ENCODE measurements around the gene PPM1L.

Gene PPM1L

DNA sequence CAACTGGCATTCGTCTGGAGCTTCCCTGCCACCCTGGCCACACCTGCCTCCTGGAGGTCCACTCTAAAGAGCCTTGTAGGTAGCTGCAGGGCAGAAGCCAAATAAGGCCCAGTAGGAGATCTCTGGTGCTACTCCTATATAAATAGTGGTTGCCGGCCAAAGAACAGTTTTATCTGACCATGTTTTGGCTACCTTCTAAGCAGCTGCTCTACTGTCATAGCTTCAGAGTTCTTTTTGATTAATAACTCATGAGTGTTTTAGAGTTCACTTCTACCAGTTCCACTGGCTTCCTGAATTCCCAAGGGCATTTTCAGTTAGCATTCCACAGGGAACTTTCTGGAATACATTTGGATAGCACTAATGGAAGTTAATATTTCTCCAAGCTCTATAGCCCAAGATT lies 194.5 kb downstream of the PPM1L start:
- no peaks in the 10 kb centered on the region for H3K27me3 ChIP-seq (ENCODE audit: insufficient read depth, low read length)
- H3K9me3 ChIP-seq (ENCODE audit: insufficient read depth, low read depth, low read length) = no peaks in the 10 kb centered on the region
- H4K8ac ChIP-seq (ENCODE audit: low read depth, low read length) = no peak overlapping the region
- DNase-seq = no peak
- no peak overlapping the region for H3K4ac ChIP-seq (ENCODE audit: low read depth, low read length)
- H3K14ac ChIP-seq (ENCODE audit: low read length) = no peak overlapping the region
- H3K79me2 ChIP-seq (ENCODE audit: control insufficient read depth, insufficient read depth, low read length, poor library complexity) = no peaks in the 10 kb centered on the region
- H3K4me3 ChIP-seq (ENCODE audit: low read depth, low read length) = no peak overlapping the region
- H4K91ac ChIP-seq (ENCODE audit: low read depth, low read length) = no peak overlapping the region
- no peak overlapping the region for H4K12ac ChIP-seq (ENCODE audit: low read depth, low read length)
- H3K4me1 ChIP-seq (ENCODE audit: control insufficient read depth in 1 of 2, insufficient read depth in 2 of 2, low read length in 2 of 2) = peaks cover 0 to 4% of the 10 kb centered on the region in 2 experiments
- no peak overlapping the region for H3K18ac ChIP-seq (ENCODE audit: low read length)
- no peak overlapping the region for H2AFZ ChIP-seq (ENCODE audit: insufficient read depth, low read length, poor library complexity)
- no peak overlapping the region for H2BK5ac ChIP-seq (ENCODE audit: low read depth, low read length, poor library complexity)
- no peak overlapping the region for H3K9ac ChIP-seq (ENCODE audit: low read length)
- no peak overlapping the region for H2BK120ac ChIP-seq (ENCODE audit: insufficient read depth, low read length, poor library complexity)
- H3K23ac ChIP-seq (ENCODE audit: low read length) = no peak overlapping the region
- H2AK5ac ChIP-seq (ENCODE audit: low read length) = no peak overlapping the region
- no CpG with 5 or more reads among the region's 2 CpGs for WGBS (ENCODE audit: extremely low coverage, insufficient coverage, insufficient read length)
- no peak overlapping the region for H2BK12ac ChIP-seq (ENCODE audit: low read length)
- no peak overlapping the region for H3K4me2 ChIP-seq (ENCODE audit: low read length)
- H3K79me1 ChIP-seq (ENCODE audit: low read length) = no peaks in the 10 kb centered on the region
- no peak overlapping the region for H3K27ac ChIP-seq (ENCODE audit: low read depth, low read length)
- no peaks in the 10 kb centered on the region for H3K36me3 ChIP-seq (ENCODE audit: control insufficient read depth in 1 of 2, insufficient read depth in 2 of 2, low read length in 2 of 2)

GRCh38 chr3:160950954-160951353 lies 194.9 kb downstream of the PPM1L start:
- H3K23ac ChIP-seq (ENCODE audit: low read length) = no peak overlapping the region
- no peak overlapping the region for H2BK120ac ChIP-seq (ENCODE audit: insufficient read depth, low read length, poor library complexity)
- peaks cover 0 to 4% of the 10 kb centered on the region in 2 experiments for H3K4me1 ChIP-seq (ENCODE audit: control insufficient read depth in 1 of 2, insufficient read depth in 2 of 2, low read length in 2 of 2)
- H3K27me3 ChIP-seq (ENCODE audit: insufficient read depth, low read length) = no peaks in the 10 kb centered on the region
- H3K18ac ChIP-seq (ENCODE audit: low read length) = no peak overlapping the region
- H4K8ac ChIP-seq (ENCODE audit: low read depth, low read length) = no peak overlapping the region
- no CpG with 5 or more reads among the region's 2 CpGs for WGBS (ENCODE audit: extremely low coverage, insufficient coverage, insufficient read length)
- H2AK5ac ChIP-seq (ENCODE audit: low read length) = no peak overlapping the region
- H3K27ac ChIP-seq (ENCODE audit: low read depth, low read length) = no peak overlapping the region
- no peak for DNase-seq
- H4K91ac ChIP-seq (ENCODE audit: low read depth, low read length) = no peak overlapping the region
- no peaks in the 10 kb centered on the region for H3K79me1 ChIP-seq (ENCODE audit: low read length)
- no peak overlapping the region for H3K4me2 ChIP-seq (ENCODE audit: low read length)
- no peak overlapping the region for H3K4me3 ChIP-seq (ENCODE audit: low read depth, low read length)
- no peaks in the 10 kb centered on the region for H3K9me3 ChIP-seq (ENCODE audit: insufficient read depth, low read depth, low read length)
- H2BK12ac ChIP-seq (ENCODE audit: low read length) = no peak overlapping the region
- no peak overlapping the region for H2BK5ac ChIP-seq (ENCODE audit: low read depth, low read length, poor library complexity)
- H3K9ac ChIP-seq (ENCODE audit: low read length) = no peak overlapping the region
- H3K14ac ChIP-seq (ENCODE audit: low read length) = no peak overlapping the region
- no peak overlapping the region for H2AFZ ChIP-seq (ENCODE audit: insufficient read depth, low read length, poor library complexity)
- H4K12ac ChIP-seq (ENCODE audit: low read depth, low read length) = no peak overlapping the region
- H3K4ac ChIP-seq (ENCODE audit: low read depth, low read length) = no peak overlapping the region
- H3K36me3 ChIP-seq (ENCODE audit: control insufficient read depth in 1 of 2, insufficient read depth in 2 of 2, low read length in 2 of 2) = no peaks in the 10 kb centered on the region
- H3K79me2 ChIP-seq (ENCODE audit: control insufficient read depth, insufficient read depth, low read length, poor library complexity) = no peaks in the 10 kb centered on the region

DNA sequence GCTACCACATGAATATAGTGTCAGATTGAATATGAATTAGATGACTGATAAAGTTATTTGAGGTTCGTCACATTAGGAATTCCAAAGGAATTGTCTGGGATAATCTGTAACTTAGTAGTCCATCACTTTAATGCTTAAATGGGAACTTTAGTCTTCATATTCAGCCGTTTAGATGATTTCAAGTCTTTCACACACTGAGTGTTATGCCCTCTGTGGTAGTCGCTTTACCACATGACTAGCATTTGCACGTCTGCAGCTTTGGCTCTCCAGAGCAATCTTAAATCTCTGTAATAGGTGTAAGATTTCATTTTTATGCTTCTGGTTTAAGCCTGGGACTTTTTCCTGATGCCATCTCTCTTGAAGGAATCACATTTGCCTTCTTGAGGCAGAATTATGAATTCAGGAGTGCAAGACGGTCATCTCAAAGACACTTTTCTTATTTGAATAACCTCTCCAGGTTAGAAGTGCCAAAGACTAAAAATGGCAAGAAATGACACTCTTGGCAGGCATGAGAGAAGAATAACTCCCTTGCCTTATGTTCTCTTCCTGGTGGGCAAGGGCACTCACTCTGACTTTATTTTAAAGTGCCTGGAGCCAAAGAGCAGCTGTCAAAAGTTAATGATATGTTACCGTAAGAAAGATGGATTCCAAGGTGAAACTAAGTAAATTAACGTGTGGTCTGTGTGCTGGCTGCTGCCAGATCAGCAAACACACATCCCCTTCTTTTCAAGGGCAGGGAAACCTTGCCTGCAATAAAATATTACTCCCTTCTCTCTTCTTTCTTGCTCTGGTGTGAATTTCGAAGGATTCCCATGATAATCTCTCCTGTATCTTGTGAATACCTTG lies 195.8 kb downstream of the PPM1L start:
- no peaks in the 10 kb centered on the region for H3K79me1 ChIP-seq (ENCODE audit: low read length)
- H3K36me3 ChIP-seq (ENCODE audit: control insufficient read depth in 1 of 2, insufficient read depth in 2 of 2, low read length in 2 of 2) = no peaks in the 10 kb centered on the region
- no peak overlapping the region for H3K14ac ChIP-seq (ENCODE audit: low read length)
- H4K8ac ChIP-seq (ENCODE audit: low read depth, low read length) = no peak overlapping the region
- H3K4ac ChIP-seq (ENCODE audit: low read depth, low read length) = no peak overlapping the region
- H2AFZ ChIP-seq (ENCODE audit: insufficient read depth, low read length, poor library complexity) = no peak overlapping the region
- no peak overlapping the region for H3K23ac ChIP-seq (ENCODE audit: low read length)
- H2BK120ac ChIP-seq (ENCODE audit: insufficient read depth, low read length, poor library complexity) = no peak overlapping the region
- no peak overlapping the region for H3K9ac ChIP-seq (ENCODE audit: low read length)
- H3K9me3 ChIP-seq (ENCODE audit: insufficient read depth, low read depth, low read length) = no peaks in the 10 kb centered on the region
- H2BK5ac ChIP-seq (ENCODE audit: low read depth, low read length, poor library complexity) = no peak overlapping the region
- H4K91ac ChIP-seq (ENCODE audit: low read depth, low read length) = no peak overlapping the region
- H4K12ac ChIP-seq (ENCODE audit: low read depth, low read length) = no peak overlapping the region
- H3K27ac ChIP-seq (ENCODE audit: low read depth, low read length) = no peak overlapping the region
- no peak overlapping the region for H3K4me2 ChIP-seq (ENCODE audit: low read length)
- no peaks in the 10 kb centered on the region for H3K27me3 ChIP-seq (ENCODE audit: insufficient read depth, low read length)
- DNase-seq = no peak
- no peak overlapping the region for H2AK5ac ChIP-seq (ENCODE audit: low read length)
- WGBS (ENCODE audit: extremely low coverage, insufficient coverage, insufficient read length) = no CpG with 5 or more reads among the region's 8 CpGs
- no peak overlapping the region for H3K18ac ChIP-seq (ENCODE audit: low read length)
- H2BK12ac ChIP-seq (ENCODE audit: low read length) = no peak overlapping the region
- no peaks in the 10 kb centered on the region for H3K79me2 ChIP-seq (ENCODE audit: control insufficient read depth, insufficient read depth, low read length, poor library complexity)
- peaks cover 0 to 4% of the 10 kb centered on the region in 2 experiments for H3K4me1 ChIP-seq (ENCODE audit: control insufficient read depth in 1 of 2, insufficient read depth in 2 of 2, low read length in 2 of 2)
- H3K4me3 ChIP-seq (ENCODE audit: low read depth, low read length) = no peak overlapping the region

GRCh38 chr3:160953686-160954085 lies 197.7 kb downstream of the PPM1L start:
- Histone ChIP-seq H3K4ac (ENCODE audit: low read depth, low read length) (no peak overlapping the region), H3K4me3 (ENCODE audit: low read depth, low read length) (no peak overlapping the region), H3K27ac (ENCODE audit: low read depth, low read length) (no peak overlapping the region), H2AK5ac (ENCODE audit: low read length) (no peak overlapping the region), H3K14ac (ENCODE audit: low read length) (no peak overlapping the region), H2BK120ac (ENCODE audit: insufficient read depth, low read length, poor library complexity) (no peak overlapping the region), H4K12ac (ENCODE audit: low read depth, low read length) (no peak overlapping the region), H4K91ac (ENCODE audit: low read depth, low read length) (no peak overlapping the region), H3K79me1 (ENCODE audit: low read length) (no peaks in the 10 kb centered on the region), H3K79me2 (ENCODE audit: control insufficient read depth, insufficient read depth, low read length, poor library complexity) (no peaks in the 10 kb centered on the region), H3K36me3 (ENCODE audit: control insufficient read depth in 1 of 2, insufficient read depth in 2 of 2, low read length in 2 of 2) (no peaks in the 10 kb centered on the region), H4K8ac (ENCODE audit: low read depth, low read length) (no peak overlapping the region), H3K18ac (ENCODE audit: low read length) (no peak overlapping the region), H3K23ac (ENCODE audit: low read length) (no peak overlapping the region), H3K9me3 (ENCODE audit: insufficient read depth, low read depth, low read length) (no peaks in the 10 kb centered on the region), H2AFZ (ENCODE audit: insufficient read depth, low read length, poor library complexity) (no peak overlapping the region), H2BK5ac (ENCODE audit: low read depth, low read length, poor library complexity) (no peak overlapping the region), H2BK12ac (ENCODE audit: low read length) (no peak overlapping the region), H3K4me2 (ENCODE audit: low read length) (no peak overlapping the region), H3K4me1 (ENCODE audit: control insufficient read depth in 1 of 2, insufficient read depth in 2 of 2, low read length in 2 of 2) (no peaks in the 10 kb centered on the region), H3K27me3 (ENCODE audit: insufficient read depth, low read length) (no peaks in the 10 kb centered on the region), H3K9ac (ENCODE audit: low read length) (no peak overlapping the region)
- no peak for DNase-seq
- no CpG with 5 or more reads among the region's 3 CpGs for WGBS (ENCODE audit: extremely low coverage, insufficient coverage, insufficient read length)

All from trophoblast cell (in vitro differentiated cells and primary cell).